NOMO-1 (cell line): ENCODE measurements around the gene MSH3.
A peak's percentile ranks its signal among the peaks of the same experiment; 100 is the strongest.
"Not testable (repeated sequence)": the region's sequence is repeated elsewhere in the genome, so short reads cannot be mapped to it uniquely, and the experiment has no call there.

Source experiments
- DNase-seq, 2 experiments: peaks; one replicate each; lab custom pipeline; 2025; ENCODE audit not compliant: unreplicated experiment in 2 of 2; lab: John Stamatoyannopoulos, UW

MSH3 gene

GRCh38 chr5:80837679-80838078 is 183.2 kb downstream of the MSH3 start:
- no peak for DNase-seq

DNA sequence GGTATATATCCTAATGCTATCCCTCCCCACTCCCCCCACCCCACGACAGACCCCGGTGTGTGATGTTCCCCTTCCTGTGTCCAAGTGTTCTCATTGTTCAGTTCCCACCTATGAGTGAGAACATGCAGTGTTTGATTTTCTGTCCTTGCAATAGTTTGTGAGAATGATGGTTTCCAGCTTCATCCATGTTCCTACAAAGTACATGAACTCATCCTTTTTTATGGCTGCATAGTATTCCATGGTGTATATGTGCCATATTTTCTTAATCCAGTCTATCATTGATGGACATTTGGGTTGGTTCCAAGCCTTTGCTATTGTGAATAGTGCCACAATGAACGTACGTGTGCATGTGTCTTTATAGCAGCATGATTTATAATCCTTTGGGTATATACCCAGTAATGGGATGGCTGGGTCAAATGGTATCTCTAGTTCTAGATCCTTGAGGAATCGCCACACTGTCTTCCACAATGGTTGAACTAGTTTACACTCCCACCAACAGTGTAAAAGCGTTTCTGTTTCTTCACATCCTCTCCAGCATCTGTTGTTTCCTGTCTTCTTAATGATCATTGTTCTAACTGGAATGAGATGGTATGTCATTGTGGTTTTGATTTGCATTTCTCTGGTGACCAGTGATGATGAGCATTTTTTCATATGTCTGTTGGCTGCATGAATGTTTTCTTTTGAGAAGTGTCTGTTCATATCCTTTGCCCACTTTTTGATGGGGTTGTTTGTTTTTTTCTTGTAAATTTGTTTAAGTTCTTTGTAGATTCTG is 186.8 kb downstream of the MSH3 start:
- DNase-seq: not testable (repeated sequence)

DNA sequence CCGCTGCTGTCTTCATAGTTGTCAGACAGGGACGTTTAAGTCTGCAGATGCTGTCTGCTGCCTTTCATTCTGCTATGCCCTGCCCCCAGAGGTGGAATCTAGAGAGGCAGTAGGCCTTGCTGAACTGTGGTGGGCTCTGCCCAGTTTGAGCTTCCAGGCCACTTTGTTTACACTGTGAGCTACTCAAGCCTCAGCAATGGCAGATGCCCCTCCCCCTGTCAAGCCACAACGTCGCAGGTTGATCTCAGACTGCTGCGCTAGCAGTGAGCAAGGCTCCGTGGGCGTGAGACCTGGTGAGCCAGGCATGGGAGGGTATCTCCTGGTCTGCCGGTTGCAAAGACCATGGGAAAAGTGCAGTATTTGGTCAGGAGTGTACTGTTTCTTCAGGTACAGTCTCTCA is 192.0 kb downstream of the MSH3 start:
- DNase-seq: not testable (repeated sequence)

GRCh38 chr5:80850168-80850567 is 195.7 kb downstream of the MSH3 start:
- not testable (repeated sequence) for DNase-seq

DNA sequence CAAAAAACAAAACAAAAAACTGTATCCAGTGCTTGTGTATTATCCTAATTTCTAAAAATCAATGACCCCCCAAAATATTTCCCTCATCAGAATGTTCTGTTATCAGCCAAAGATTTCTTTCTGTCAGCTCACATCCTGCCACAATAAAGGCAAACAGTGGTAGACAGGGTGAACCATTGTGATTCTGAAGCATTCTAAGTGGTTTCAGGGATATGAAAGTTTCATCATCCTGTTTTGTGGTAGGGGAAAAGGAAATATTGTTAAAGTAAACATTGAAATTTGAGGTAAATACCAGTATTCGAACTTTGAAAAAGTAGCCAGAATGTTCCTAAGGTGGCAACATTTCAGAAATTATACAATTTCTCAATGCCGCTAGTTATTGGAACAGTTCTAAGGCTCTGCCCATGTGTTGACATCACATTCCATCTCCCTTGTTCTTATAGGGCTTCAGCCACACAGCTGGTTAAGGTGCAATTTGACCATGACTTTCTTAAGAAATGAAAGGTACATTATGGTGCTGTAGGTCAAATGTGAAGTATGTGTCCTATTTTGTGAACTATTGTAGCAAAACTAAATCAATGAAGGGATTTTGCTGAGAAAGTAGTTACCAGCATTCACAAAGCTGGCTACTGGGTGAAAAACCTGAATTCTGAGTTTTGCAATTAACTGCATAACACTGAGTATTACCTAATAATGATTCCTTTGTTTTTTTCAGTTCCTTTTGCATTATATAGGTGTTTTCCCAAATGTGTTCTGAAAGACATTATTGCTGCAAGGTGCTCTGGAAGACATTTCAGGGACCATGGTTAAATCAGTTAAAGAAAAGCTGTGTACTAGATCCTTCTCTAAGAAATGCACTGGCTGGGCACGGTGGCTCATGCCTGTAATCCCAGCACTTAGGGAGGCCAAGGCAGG is 198.1 kb downstream of the MSH3 start:
- DNase-seq: no peak

GRCh38 chr5:80853413-80853812 is 199.0 kb downstream of the MSH3 start:
- no peak for DNase-seq

- no peak for DNase-seq
Measured at GRCh38 chr5:80854583-80854982, 200.1 kb downstream of the MSH3 start.

DNA sequence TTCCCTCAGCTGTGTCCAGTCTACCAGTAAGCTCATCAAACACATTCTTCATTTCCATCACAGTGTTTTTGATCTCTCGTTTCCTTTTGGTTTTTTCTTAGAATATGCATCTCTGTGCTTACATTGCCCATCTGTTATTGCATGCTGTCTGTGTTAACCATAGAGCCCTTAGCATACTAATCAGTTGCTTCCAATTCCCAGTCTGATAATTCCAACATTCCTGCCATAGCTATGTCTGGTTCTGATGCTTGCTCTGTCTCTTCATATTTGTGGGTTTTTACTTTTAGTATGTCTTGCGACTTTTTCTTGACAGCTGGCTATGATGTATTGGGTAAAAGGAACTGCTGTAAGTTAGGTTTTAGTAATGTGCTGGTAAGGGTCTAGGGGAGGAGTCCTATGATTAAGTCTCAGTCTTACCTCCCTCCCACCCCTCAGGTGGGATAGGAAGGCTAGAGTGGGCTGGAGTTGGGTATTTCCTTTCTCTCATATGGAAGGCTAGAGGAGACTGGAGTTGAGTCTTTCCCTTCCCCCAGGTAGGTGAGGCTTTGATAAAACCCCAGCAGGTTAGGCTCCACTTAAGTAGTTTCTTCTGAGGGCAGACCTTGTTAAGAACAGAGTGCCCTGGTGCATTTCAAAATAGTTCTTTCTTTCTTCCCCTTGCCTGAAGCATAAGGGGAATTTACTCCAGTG is 206.6 kb downstream of the MSH3 start:
- DNase-seq: no peak

- no peak for DNase-seq
Measured at GRCh38 chr5:80863708-80864107, 209.3 kb downstream of the MSH3 start.

- DNase-seq: no peak
Measured at GRCh38 chr5:80864109-80864508, 209.7 kb downstream of the MSH3 start.

GRCh38 chr5:80864706-80865435 is 210.4 kb downstream of the MSH3 start:
- DNase-seq: no peak

DNA sequence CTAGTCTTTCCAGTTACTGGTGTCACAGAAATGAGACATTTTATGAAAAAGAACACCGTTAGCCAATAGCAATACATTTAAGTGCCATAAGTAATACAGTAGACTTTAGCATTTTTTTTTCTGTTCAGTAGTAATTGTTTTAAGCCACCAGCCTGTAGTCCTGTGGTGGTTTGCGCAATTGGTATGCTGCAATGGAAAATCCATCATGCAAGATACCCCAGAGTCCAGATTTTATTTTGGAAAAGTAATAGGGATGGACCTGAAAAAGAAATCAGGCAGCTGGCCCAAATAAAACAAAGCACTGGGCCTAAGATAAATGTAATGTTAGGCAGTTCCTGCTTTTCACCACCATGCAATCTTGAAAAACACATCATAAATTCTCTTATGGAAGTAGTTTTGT is 211.1 kb downstream of the MSH3 start:
- no peak for DNase-seq

DNA sequence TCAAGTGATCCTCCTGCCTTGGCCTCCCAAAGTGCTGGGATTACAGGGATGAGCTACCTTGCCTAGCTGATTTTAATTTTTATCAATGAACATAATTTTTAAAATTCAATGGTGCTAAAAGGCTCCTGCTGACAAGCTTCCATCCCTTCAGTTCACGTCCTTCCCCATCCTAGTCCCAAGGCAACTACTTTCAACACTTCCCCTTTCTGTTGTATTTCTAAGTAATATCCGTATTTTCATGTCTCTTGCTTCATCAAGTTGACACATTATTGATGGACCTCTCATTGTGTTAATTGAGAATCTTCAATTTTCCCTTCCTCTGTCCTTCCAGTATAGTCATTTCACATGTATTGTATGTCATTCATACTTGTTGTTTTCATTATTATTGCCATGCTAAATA is 211.9 kb downstream of the MSH3 start:
- peak; percentile 38 to 92 for DNase-seq

- DNase-seq: peak; percentile 40 to 64
Measured at GRCh38 chr5:80867233-80867632, 212.8 kb downstream of the MSH3 start.

DNA sequence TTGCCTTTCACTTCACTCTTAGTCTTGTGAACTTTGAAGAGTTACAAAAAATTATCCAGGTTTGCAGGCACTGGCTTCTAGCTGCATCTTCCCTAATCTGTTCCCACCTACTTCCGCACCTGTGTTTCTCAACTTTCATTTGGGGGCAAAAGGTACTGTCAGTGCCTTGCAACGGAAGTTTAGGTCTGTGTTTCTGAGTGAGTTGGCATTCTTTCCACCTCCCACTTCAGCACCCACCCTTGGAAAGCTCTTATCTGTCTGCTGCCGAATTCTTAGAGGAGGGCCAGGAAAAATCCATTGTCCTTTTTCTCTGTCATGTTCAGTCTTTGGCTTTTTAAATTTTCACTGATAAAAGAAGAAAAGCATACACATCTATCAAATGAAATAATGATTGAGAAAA is 216.0 kb downstream of the MSH3 start:
- no peak for DNase-seq

- no peak for DNase-seq
Measured at GRCh38 chr5:80871541-80871961, 217.1 kb downstream of the MSH3 start.

GRCh38 chr5:80874162-80874561 is 219.7 kb downstream of the MSH3 start:
- DNase-seq: no peak

DNA sequence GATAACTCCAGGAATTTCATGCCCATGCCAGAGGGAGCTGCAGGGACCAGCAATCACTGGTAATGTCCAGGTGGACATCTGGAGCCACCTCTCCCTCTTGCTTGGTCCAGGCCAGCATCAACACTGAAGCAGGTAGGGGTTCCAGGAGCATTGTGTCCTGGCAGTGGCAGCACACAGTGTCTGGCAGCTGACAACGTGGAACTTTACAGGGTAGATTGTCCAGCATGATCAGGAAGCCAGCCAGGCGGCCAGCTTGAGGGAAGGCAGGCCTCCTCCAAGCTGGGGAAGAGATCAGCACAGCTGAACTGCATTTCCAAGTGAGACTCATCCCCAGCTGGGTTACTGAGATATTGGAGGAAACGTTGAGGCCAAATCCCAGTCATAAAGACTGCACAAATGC is 223.1 kb downstream of the MSH3 start:
- no peak for DNase-seq

DNA sequence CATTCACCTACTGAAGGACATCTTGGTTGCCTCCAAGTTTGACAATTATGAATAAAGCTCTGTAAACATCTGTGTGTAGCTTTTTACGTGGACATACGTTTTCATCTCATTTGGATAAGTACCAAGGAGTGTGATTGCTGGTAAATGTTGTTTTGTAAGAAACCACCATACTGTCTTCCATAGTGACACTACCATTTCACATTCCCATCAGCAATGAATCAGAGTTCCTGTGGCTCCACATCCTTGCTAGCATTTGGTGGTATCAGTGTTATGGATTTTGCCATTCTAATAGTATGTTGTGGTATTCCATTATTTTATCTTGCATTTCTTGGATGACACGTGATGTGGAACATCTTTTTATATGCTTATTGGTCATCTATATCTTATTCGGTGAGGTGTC is 227.3 kb downstream of the MSH3 start:
- DNase-seq: no peak

DNA sequence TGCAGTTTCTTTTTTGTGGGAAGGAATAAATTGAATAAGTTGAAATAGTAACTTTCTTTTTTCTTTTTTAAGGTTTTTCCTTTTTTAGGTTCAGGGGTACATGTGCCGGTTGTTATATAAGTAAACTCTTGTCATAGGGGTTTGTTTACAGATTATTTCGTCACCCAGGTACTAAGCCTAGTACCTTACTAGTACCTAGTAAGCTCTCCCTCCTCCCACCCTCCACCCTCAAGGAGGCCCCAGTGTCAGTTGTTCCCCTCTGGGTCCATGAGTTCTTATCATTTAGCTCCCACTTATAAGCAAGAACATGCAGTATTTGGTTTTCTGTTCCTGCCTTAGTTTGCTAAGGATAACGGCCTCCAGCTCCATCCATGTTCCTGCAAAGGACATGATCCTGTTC is 228.9 kb downstream of the MSH3 start:
- DNase-seq: not testable (repeated sequence)
